ENCODE data around the gene SLC37A3. TPM values are rescaled to one million over a fixed set of nuclear protein-coding genes. Genes with fewer than 3 reads are reported as not detected.
A peak's percentile ranks its signal among the peaks of the same experiment; 100 is the strongest.
"Not testable (repeated sequence)": the region's sequence is repeated elsewhere in the genome, so short reads cannot be mapped to it uniquely, and the experiment has no call there.

The SLC37A3 gene
- total RNA-seq, 1 donor from 2014 or later = 9.5 TPM

DNA sequence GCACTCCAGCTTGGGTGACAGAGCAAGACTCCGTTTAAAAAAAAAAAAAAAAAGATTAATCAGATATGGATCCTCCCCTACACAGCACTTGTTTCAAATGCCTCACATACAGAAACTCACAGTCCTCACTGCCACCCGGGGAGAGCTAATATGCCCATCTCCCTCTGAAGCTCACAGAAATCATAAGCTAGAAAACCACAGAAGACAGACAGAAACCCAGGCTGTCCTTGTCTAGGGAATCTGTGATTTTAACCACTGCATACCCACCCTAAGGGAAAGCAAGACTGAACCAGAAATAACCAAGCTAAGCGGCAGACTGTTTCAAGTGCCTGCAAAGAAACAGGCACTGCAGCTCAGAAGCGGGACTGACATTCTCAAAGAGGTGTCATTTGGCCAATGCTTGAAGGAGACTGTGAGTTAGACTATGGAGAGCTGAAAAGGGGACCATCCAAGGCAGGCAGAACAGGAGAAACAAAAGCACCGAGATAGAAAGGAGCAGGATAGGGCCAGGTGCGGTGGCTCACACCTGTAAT, 37.6 kb downstream of the SLC37A3 start:
- ATAC-seq (ENCODE audit: poor library complexity) (no peak), DNase-seq (no peak)
- intact Hi-C loops (cut with DNase I) = no loop called here

- intact Hi-C loops (cut with DNase I) = no loop called here
- DNase-seq (no peak), ATAC-seq (ENCODE audit: poor library complexity) (no peak)
These were observed 39.8 kb downstream of the SLC37A3 start for GRCh38 chr7:140358412-140359051.

- DNase-seq (no peak), ATAC-seq (ENCODE audit: poor library complexity) (no peak)
- intact Hi-C loops (cut with DNase I) = no loop called here
These were observed 40.3 kb downstream of the SLC37A3 start for GRCh38 chr7:140358024-140358411.

DNA sequence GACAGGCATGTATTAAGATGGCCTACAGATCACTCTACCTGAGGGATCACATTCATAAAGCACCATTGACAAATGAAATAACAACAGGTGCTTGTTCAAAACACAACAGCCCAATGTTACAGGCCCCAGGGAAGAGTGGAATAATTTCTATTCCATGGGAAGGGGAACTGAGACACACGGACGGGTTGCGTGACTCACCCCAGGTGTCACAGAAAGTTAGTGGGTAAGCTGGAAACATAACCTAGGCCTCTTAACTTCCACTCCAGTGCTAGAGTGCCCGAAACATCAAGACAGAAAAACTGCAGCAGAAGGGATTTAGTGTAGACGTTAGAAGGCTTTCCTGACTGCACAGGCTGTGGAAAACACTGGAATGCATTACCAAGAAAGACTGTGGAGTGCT, 48.3 kb downstream of the SLC37A3 start:
- intact Hi-C loops (cut with DNase I) = no loop called here

DNA sequence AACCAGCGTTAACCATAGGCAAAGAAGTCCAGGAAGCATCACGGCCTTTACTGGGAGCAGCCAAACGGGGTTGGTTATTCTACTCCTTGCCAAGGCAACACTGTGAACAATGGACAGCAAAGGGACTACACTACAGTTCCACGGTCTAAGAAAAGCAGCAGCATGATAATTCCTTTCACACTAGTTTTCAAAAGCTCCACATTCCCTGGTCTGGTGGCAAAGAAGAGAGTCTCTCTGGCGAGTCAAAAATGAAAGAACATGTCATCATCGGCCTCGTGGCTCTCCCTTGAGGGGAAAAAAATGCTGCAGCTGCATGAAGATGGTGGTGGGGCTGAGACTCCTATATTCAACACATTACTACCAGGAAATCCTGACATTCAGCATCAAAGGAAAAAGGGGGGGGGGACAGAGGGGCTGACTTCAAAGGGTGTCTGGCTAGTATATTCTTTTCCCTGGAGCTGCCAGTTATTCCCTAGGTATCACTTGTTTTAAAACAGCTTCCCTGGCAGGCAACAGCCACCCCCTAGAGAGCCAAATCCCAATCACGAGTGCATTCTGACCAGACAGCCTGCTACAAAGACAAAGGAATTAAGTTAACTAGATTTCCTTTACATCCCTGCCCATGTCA, 49.1 kb downstream of the SLC37A3 start:
- ATAC-seq (ENCODE audit: poor library complexity) = no peak
- no peak for DNase-seq
- intact Hi-C loops (cut with DNase I) = no loop called here

More for the DNA sequence above, 48.3 kb downstream of the SLC37A3 start:
- no peak for DNase-seq
- ATAC-seq (ENCODE audit: poor library complexity) = no peak

GRCh38 chr7:140348161-140348849, 50.0 kb downstream of the SLC37A3 start:
- intact Hi-C loops (cut with DNase I) = no loop called here
- DNase-seq (no peak), ATAC-seq (ENCODE audit: poor library complexity) (no peak)

DNA sequence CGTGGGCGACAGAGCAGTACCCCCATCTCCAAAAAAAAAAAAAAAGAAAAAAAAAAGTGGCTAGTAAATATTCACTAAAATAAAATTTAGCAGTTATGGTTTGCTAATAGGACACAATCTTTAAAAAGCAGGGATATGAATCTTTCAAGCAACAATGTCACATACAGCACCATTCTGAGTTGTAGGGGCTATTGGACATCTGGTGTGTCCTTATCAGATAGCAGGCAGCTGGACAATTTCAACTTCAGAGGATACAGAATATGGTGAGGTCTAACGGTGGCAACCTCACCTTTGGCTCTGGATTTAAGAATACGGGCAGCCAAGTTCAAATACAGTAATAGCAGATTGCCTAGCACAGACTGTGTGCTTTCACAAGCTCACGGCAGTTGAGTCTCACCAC, 51.1 kb downstream of the SLC37A3 start:
- no peak for DNase-seq
- intact Hi-C loops (cut with DNase I) = no loop called here
- no peak for ATAC-seq (ENCODE audit: poor library complexity)

- intact Hi-C loops (cut with DNase I) = no loop called here
- no peak for ATAC-seq (ENCODE audit: poor library complexity)
These were observed 52.9 kb downstream of the SLC37A3 start for GRCh38 chr7:140345426-140345825.

DNA sequence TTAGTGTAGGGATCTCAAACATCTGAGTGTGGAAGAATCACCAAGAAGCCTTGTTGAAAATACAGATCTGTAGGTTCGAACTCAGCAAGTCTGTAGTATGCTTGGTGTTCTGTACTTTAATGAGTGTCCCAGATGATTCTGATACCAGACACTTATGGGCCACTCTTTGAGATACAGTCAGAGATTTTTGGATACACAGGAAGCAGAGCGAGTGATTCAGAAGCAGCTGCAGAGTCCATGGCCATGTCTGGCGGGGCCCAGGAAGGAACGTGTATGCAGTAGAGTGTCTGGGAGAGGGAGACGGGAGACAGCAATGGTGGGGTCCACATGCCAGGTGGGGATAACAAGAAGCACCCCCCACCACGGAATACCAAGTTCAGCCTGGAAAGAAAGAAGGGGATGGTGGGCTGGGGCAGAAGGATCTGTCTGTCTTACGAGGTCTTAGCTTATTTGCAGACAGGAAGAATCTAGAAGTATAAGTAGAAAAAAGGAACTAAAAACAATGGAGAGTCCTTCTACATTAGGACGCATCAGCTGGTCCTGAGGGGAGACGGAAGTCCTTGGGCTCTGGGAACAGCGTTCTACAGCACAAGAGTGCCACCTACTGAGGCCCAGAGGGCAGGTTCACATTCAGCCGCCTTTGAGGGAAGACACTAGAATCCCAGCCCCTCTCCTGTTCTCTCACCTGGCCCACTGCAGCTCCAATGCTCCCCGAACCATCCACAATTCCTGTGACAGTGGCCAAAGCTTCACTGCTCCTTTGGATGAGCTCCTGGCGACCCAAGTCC, 55.4 kb downstream of the SLC37A3 start:
- peak; percentile 83 for ATAC-seq (ENCODE audit: poor library complexity)
- DNase-seq = peak; percentile 56
- intact Hi-C loops (cut with DNase I) = no loop called here

More at GRCh38 chr7:140345426-140345825, 52.9 kb downstream of the SLC37A3 start:
- no peak for DNase-seq

GRCh38 chr7:140338959-140339358, 59.4 kb downstream of the SLC37A3 start:
- DNase-seq; ATAC-seq (ENCODE audit: poor library complexity); intact Hi-C loops (cut with DNase I): not testable (repeated sequence)

- ATAC-seq (ENCODE audit: poor library complexity) (peak; percentile 58), DNase-seq (no peak)
- intact Hi-C loops (cut with DNase I) = no loop called here
These were observed 63.8 kb downstream of the SLC37A3 start for GRCh38 chr7:140334341-140335057.

GRCh38 chr7:140333686-140334085, 64.6 kb downstream of the SLC37A3 start:
- ATAC-seq (ENCODE audit: poor library complexity) (no peak), DNase-seq (no peak)
- intact Hi-C loops (cut with DNase I) = no loop called here

- intact Hi-C loops (cut with DNase I) = no loop called here
- no peak for DNase-seq
- no peak for ATAC-seq (ENCODE audit: poor library complexity)
These were observed 65.1 kb downstream of the SLC37A3 start for GRCh38 chr7:140333223-140333622.

- intact Hi-C loops (cut with DNase I) = no loop called here
- ATAC-seq (ENCODE audit: poor library complexity) (no peak), DNase-seq (no peak)
These were observed 67.7 kb downstream of the SLC37A3 start for GRCh38 chr7:140330595-140330994.

GRCh38 chr7:140330128-140330527, 68.2 kb downstream of the SLC37A3 start:
- intact Hi-C loops (cut with DNase I) = no loop called here

DNA sequence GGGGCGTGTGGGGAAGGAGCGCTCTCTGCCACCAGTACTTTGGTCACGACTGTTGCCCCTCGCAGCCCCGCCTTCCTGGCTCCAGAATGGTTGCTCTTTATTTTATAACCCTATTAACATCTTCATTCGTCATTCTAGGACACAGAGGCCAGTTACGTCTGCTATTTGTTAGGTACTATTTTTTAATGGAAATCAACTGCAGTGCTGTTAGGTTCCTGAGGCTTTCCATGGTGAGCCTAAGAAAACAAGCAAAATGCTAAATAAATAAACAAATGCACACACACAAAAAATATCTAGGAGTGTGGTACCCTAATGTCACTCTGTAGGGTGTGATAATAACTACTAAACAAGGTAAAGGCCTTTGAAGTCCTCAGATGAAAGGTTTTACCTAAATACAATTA, 71.1 kb downstream of the SLC37A3 start:
- intact Hi-C loops (cut with DNase I) = no loop called here
- ATAC-seq (ENCODE audit: poor library complexity) (no peak), DNase-seq (no peak)

More at GRCh38 chr7:140330128-140330527, 68.2 kb downstream of the SLC37A3 start:
- DNase-seq (no peak), ATAC-seq (ENCODE audit: poor library complexity) (no peak)

DNA sequence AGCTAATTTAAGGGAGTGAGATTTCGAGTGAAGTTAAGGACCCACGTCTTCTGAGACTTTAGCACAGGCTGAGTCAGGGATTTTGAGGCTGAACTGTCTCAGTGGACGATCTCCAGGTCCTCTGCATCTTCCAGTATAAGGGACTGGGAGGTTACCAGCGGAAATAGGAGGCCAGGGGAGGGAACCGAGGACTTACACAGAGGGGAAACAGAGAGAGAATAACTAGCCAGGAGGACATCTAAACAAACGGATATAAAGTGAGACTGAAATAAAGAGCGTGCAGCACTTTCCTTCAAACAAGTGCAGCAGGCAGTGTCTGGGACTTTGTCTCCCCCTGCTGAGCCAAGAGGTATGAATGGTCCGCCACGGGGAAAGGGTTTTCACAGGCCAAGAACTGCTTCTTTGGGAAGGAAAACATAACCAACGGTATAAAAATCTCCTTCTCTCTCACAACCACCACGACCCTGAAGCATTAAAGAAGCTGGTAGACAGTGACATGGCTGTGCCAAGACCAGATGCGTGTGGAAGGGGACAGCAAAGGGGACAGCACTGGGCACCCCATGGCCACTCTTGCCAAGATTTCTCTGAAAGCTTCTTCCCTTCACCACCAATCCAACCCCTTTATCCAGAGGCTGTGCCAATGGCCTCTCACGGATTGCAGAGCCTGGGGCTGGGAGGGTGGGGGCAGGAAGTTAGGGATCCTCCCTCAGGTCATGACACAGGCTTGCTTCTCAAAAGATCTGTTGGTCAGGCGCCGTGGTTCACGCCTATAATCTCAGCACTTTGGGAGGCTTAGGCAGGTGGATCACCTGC, 72.0 kb downstream of the SLC37A3 start:
- DNase-seq (peak; percentile 62), ATAC-seq (ENCODE audit: poor library complexity) (peak; percentile 92)
- intact Hi-C loops (cut with DNase I) = no loop called here

DNA sequence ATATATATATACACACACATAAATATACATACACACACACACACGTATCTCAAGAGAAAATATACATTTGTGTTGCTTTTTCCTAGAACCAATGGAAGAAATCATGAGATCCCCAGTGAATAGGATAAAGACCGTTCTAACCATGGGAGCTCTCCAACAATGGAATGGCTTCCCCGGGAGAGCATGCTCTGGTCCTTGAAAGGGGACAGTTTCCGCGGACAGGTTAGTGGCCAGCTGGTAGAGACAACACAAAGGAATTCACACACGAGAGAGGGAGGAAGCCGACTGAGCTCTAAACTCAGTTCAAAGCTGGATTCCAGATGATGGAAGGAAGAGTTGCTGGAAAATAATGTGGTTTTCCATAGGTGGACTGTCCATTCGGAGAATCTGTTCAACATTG, 72.7 kb downstream of the SLC37A3 start:
- DNase-seq = no peak
- ATAC-seq (ENCODE audit: poor library complexity) = no peak
- intact Hi-C loops (cut with DNase I) = no loop called here

Measured in Right ventricle myocardium superior (tissue), 1 donor.